Smooth muscle cell (in vitro differentiated cells): ENCODE measurements around the gene ING4. TPM values are rescaled to one million over a fixed set of nuclear protein-coding genes. Genes with fewer than 3 reads are reported as not detected.

Experiments used
- DNase-seq: peaks from one replicate; lab custom pipeline; 2025; ENCODE audit not compliant: unreplicated experiment; lab: John Stamatoyannopoulos, UW
- H2AFZ ChIP-seq: fragments of 200-600 bp; sonication (generic); 2 replicates; pipeline ENCODE4 v1.6.0; 2016; ENCODE audit warnings: antibody characterized with exemption, low read depth, mild to moderate bottlenecking
- H3F3A ChIP-seq: fragments of 200-600 bp; sonication (generic); 2 replicates; pipeline ENCODE4 v1.6.0; 2017; ENCODE audit warnings: antibody characterized with exemption, low read depth
- H3K27ac ChIP-seq: fragments of 200-600 bp; sonication (generic); 2 replicates; pipeline ENCODE4 v1.5.1; 2016; ENCODE audit warnings: low read depth, mild to moderate bottlenecking
- H3K27me3 ChIP-seq: fragments of 200-600 bp; sonication (generic); 2 replicates; pipeline ENCODE4 v1.6.1; 2016; ENCODE audit warnings: low read depth, mild to moderate bottlenecking
- H3K36me3 ChIP-seq: fragments of 200-600 bp; sonication (generic); 2 replicates; pipeline ENCODE4 v1.5.1; 2016; ENCODE audit warnings: low read depth
- H3K4me1 ChIP-seq: fragments of 200-600 bp; sonication (generic); 2 replicates; pipeline ENCODE4 v1.5.1; 2016; ENCODE audit warnings: low read depth
- H3K4me2 ChIP-seq: fragments of 200-600 bp; sonication (generic); 2 replicates; pipeline ENCODE4 v1.6.0; 2016; ENCODE audit warnings: mild to moderate bottlenecking
- H3K4me3 ChIP-seq: fragments of 200-600 bp; sonication (generic); 2 replicates; pipeline ENCODE4 v1.5.1; 2016; ENCODE audit warnings: mild to moderate bottlenecking
- H3K79me2 ChIP-seq: fragments of 200-600 bp; sonication (generic); 2 replicates; pipeline ENCODE4 v1.6.0; 2016; ENCODE audit warnings: low read depth, mild to moderate bottlenecking
- H3K9ac ChIP-seq: fragments of 200-600 bp; sonication (generic); 2 replicates; pipeline ENCODE4 v1.6.0; 2016; ENCODE audit warnings: low read depth
- H3K9me3 ChIP-seq: fragments of 200-600 bp; sonication (generic); replicated peaks from 2 replicates; pipeline ENCODE4 v1.5.1; 2016; ENCODE audit warnings: low read depth
- H4K20me1 ChIP-seq: fragments of 200-600 bp; sonication (generic); 2 replicates; pipeline ENCODE4 v1.6.0; 2016; ENCODE audit warnings: low read depth
- CTCF ChIP-seq: fragments of 200-600 bp; sonication (generic); IDR thresholded peaks from 2 replicates; pipeline ENCODE4 v1.5.1; 2017; ENCODE audit warnings: borderline replicate concordance, mild to moderate bottlenecking, antibody characterized with exemption; ENCODE audit not compliant: insufficient read depth, poor library complexity, severe bottlenecking
- WGBS: methylation state at CpG from one replicate; pipeline ENCODE4 v1.1.7; 2016; ENCODE audit warnings: low lambda C conversion rate; 5-methylcytosine and 5-hydroxymethylcytosine counted together
- polyA plus RNA-seq: library from polyadenylated mRNA; unstranded; fragments of >200 nt; fragmentation: Nextera tagmentation; extraction: Ambion mirVana; gene quantifications from 2 replicates; pipeline ENCODE4 v1.2.1, GENCODE V29; 2016
- total RNA-seq: library from RNA; depleted of rRNA; stranded (reverse); fragments of >200 nt; gene quantifications from 2 replicates; pipeline ENCODE4 v1.2.3, GENCODE V29; 2014

ING4 gene
- total and polyA plus RNA-seq, 2 experiments from 2014 or later = 24.8 to 27.0 TPM

- peak overlapping the region; percentile 37 for H3K4me3 ChIP-seq
- H3K79me2 ChIP-seq = no peaks in the 10 kb centered on the region
- no peak for DNase-seq
- H3K9ac ChIP-seq = no peak overlapping the region
- no peak for TF ChIP-seq CTCF
- H3K4me1 ChIP-seq = no peaks in the 10 kb centered on the region
- no peak overlapping the region for H3K27ac ChIP-seq
- H2AFZ ChIP-seq = no peak overlapping the region
- no peaks in the 10 kb centered on the region for H3F3A ChIP-seq
- H3K9me3 ChIP-seq = no peaks in the 10 kb centered on the region
- 78% methylated on average over 26 of the region's 28 CpGs for WGBS
- no peaks in the 10 kb centered on the region for H3K27me3 ChIP-seq
- H3K36me3 ChIP-seq = no peaks in the 10 kb centered on the region
- H4K20me1 ChIP-seq = no peaks in the 10 kb centered on the region
- H3K4me2 ChIP-seq = peak overlapping the region; percentile 74
Measured at GRCh38 chr12:6646276-6647082, 16.4 kb downstream of the ING4 start.

- H3K27ac ChIP-seq = no peak overlapping the region
- no peaks in the 10 kb centered on the region for H3K36me3 ChIP-seq
- H3K79me2 ChIP-seq = no peaks in the 10 kb centered on the region
- TF ChIP-seq CTCF = no peak
- no peaks in the 10 kb centered on the region for H4K20me1 ChIP-seq
- H3K9ac ChIP-seq = no peak overlapping the region
- WGBS = 44% methylated on average over 5 of the region's 5 CpGs
- H3F3A ChIP-seq = no peaks in the 10 kb centered on the region
- H3K27me3 ChIP-seq = no peaks in the 10 kb centered on the region
- H3K4me3 ChIP-seq = no peak overlapping the region
- H3K4me2 ChIP-seq = no peak overlapping the region
- H3K9me3 ChIP-seq = no peaks in the 10 kb centered on the region
- no peak overlapping the region for H2AFZ ChIP-seq
- no peaks in the 10 kb centered on the region for H3K4me1 ChIP-seq
- no peak for DNase-seq
Measured at GRCh38 chr12:6644903-6645302, 18.0 kb downstream of the ING4 start.

GRCh38 chr12:6644257-6644596, 18.7 kb downstream of the ING4 start:
- Histone ChIP-seq H3K4me2 (no peak overlapping the region), H3K9ac (no peak overlapping the region), H2AFZ (no peak overlapping the region), H3K4me1 (no peaks in the 10 kb centered on the region), H3F3A (no peaks in the 10 kb centered on the region), H3K27ac (no peak overlapping the region), H3K79me2 (no peaks in the 10 kb centered on the region), H3K9me3 (no peaks in the 10 kb centered on the region), H4K20me1 (no peaks in the 10 kb centered on the region), H3K36me3 (no peaks in the 10 kb centered on the region), H3K4me3 (no peak overlapping the region), H3K27me3 (no peaks in the 10 kb centered on the region)
- WGBS = 84% methylated on average over 6 of the region's 6 CpGs
- no peak for TF ChIP-seq CTCF
- no peak for DNase-seq

- H3K27ac ChIP-seq = no peak overlapping the region
- no peaks in the 10 kb centered on the region for H3K36me3 ChIP-seq
- no peaks in the 10 kb centered on the region for H3F3A ChIP-seq
- no peaks in the 10 kb centered on the region for H3K79me2 ChIP-seq
- H4K20me1 ChIP-seq = no peaks in the 10 kb centered on the region
- H3K4me1 ChIP-seq = no peaks in the 10 kb centered on the region
- H3K4me2 ChIP-seq = no peak overlapping the region
- no peak overlapping the region for H3K9ac ChIP-seq
- no peaks in the 10 kb centered on the region for H3K27me3 ChIP-seq
- no peak for DNase-seq
- no peak for TF ChIP-seq CTCF
- H3K4me3 ChIP-seq = no peak overlapping the region
- 97% methylated on average over 6 of the region's 6 CpGs for WGBS
- no peaks in the 10 kb centered on the region for H3K9me3 ChIP-seq
- H2AFZ ChIP-seq = no peak overlapping the region
Measured at GRCh38 chr12:6643569-6644256, 19.2 kb downstream of the ING4 start.
